ENCODE measurements around the gene OR10H4. TPM values are rescaled to one million over a fixed set of nuclear protein-coding genes. Genes with fewer than 3 reads are reported as not detected.
A peak's percentile ranks its signal among the peaks of the same experiment; 100 is the strongest.

Gene OR10H4
- total and polyA plus RNA-seq, 2 of the 13 experiments (the other 11 are each of a cell fraction or from before 2014, with no cell fraction given) = not detected

DNA sequence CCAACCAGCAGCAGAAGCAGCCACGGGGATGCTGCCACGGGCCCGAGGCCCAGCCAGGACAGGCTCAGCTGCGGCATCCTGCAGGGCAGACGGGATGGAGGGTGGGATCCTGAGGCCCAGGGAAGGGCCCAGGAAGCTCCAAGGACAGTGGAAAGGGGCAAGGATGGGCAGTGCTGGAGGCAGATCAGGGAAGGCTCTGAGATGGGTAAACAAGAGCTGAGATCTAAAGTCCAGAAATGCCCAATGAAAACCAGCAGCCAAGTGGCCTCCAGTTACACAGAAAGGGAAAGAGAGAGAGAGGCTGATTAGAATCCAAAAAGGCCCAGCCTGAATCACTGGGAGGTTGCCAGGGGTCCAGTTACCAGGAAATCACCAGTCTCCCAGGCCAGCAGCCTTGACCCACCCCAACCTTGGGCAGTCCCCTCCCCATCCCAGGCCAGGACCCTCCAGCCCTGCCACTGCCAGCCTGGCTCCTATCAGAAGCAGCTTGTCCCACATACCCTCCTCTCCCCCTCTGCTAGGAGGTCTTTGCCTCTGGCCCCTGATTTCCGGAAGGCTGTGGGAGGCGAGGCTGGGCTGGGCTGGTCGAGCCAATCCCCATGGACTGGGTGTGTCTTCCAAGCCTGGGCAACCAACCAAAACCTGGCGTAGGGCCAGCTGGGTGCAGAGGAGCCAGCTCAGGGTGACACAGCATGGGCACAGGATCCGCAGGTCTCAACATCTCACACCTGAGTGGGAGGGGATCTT is 14.3 kb upstream of the OR10H4 start, which contains the start of gene CYP4F11 (continued):
- TF ChIP-seq, protein P1, sequence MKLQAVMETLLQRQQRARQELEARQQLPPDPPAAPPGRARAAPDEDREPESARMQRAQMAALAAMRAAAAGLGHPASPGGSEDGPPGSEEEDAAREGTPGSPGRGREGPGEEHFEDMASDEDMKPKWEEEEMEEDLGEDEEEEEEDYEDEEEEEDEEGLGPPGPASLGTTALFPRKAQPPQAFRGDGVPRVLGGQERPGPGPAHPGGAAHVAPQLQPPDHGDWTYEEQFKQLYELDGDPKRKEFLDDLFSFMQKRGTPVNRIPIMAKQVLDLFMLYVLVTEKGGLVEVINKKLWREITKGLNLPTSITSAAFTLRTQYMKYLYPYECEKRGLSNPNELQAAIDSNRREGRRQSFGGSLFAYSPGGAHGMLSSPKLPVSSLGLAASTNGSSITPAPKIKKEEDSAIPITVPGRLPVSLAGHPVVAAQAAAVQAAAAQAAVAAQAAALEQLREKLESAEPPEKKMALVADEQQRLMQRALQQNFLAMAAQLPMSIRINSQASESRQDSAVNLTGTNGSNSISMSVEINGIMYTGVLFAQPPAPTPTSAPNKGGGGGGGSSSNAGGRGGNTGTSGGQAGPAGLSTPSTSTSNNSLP (IDR thresholded peaks at IDR 0.05; ENCODE audit: low read depth, low read length) = 0 out of 2 replicates have a peak, but pooled peaks have one; percentile 25
- TF ChIP-seq ZNF510 (CRISPR knock-in tag; IDR thresholded peaks at IDR 0.05; ENCODE audit: low read depth) (no peak), MBD4 (IDR thresholded peaks at IDR 0.05; ENCODE audit: borderline replicate concordance, low read length) (no peak), ARHGAP35 (CRISPR knock-in tag; IDR thresholded peaks at IDR 0.05; ENCODE audit: borderline replicate concordance) (no peak), KDM2A (CRISPR knock-in tag; IDR thresholded peaks at IDR 0.05; ENCODE audit: borderline replicate concordance, low read depth) (peak; percentile 51), HNRNPLL (IDR thresholded peaks at IDR 0.05; ENCODE audit: low read depth, low read length, poor library complexity, severe bottlenecking) (peak; percentile 22), ZNF367 (CRISPR knock-in tag; IDR thresholded peaks at IDR 0.05; ENCODE audit: borderline replicate concordance) (no peak), TRIM24 (CRISPR knock-in tag; IDR thresholded peaks at IDR 0.05) (no peak)
- TF ChIP-seq, protein P2, sequence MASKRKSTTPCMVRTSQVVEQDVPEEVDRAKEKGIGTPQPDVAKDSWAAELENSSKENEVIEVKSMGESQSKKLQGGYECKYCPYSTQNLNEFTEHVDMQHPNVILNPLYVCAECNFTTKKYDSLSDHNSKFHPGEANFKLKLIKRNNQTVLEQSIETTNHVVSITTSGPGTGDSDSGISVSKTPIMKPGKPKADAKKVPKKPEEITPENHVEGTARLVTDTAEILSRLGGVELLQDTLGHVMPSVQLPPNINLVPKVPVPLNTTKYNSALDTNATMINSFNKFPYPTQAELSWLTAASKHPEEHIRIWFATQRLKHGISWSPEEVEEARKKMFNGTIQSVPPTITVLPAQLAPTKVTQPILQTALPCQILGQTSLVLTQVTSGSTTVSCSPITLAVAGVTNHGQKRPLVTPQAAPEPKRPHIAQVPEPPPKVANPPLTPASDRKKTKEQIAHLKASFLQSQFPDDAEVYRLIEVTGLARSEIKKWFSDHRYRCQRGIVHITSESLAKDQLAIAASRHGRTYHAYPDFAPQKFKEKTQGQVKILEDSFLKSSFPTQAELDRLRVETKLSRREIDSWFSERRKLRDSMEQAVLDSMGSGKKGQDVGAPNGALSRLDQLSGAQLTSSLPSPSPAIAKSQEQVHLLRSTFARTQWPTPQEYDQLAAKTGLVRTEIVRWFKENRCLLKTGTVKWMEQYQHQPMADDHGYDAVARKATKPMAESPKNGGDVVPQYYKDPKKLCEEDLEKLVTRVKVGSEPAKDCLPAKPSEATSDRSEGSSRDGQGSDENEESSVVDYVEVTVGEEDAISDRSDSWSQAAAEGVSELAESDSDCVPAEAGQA (IDR thresholded peaks at IDR 0.05; ENCODE audit: low read depth) = no peak
- TF ChIP-seq, protein P2 (CRISPR knock-in tag; IDR thresholded peaks at IDR 0.05; ENCODE audit: borderline replicate concordance) = no peak
- TF ChIP-seq, protein P3, sequence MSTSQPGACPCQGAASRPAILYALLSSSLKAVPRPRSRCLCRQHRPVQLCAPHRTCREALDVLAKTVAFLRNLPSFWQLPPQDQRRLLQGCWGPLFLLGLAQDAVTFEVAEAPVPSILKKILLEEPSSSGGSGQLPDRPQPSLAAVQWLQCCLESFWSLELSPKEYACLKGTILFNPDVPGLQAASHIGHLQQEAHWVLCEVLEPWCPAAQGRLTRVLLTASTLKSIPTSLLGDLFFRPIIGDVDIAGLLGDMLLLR (CRISPR knock-in tag; IDR thresholded peaks at IDR 0.05) = no peak
- TF ChIP-seq, protein P4, sequence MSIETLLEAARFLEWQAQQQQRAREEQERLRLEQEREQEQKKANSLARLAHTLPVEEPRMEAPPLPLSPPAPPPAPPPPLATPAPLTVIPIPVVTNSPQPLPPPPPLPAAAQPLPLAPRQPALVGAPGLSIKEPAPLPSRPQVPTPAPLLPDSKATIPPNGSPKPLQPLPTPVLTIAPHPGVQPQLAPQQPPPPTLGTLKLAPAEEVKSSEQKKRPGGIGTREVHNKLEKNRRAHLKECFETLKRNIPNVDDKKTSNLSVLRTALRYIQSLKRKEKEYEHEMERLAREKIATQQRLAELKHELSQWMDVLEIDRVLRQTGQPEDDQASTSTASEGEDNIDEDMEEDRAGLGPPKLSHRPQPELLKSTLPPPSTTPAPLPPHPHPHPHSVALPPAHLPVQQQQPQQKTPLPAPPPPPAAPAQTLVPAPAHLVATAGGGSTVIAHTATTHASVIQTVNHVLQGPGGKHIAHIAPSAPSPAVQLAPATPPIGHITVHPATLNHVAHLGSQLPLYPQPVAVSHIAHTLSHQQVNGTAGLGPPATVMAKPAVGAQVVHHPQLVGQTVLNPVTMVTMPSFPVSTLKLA (IDR thresholded peaks at IDR 0.05) = no peak
- TF ChIP-seq, protein P5, sequence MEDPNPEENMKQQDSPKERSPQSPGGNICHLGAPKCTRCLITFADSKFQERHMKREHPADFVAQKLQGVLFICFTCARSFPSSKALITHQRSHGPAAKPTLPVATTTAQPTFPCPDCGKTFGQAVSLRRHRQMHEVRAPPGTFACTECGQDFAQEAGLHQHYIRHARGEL (CRISPR knock-in tag; IDR thresholded peaks at IDR 0.05) = no peak

Data from HepG2 (cell line).